ENCODE measurements around the gene CSNK1A1L.

- no peak for TF ChIP-seq POLR2AphosphoS5 (IDR thresholded peaks at IDR 0.05; ENCODE audit: borderline replicate concordance, low read depth, low read length)
- TF ChIP-seq EZH2 (IDR thresholded peaks at IDR 0.05) = no peak
- no peak for TF ChIP-seq FOXP2 (optimal IDR thresholded peaks at IDR 0.05; ENCODE audit: control extremely low read depth, extremely low read length, insufficient read depth)
Measured at GRCh38 chr13:37106642-37107041, 1.2 kb upstream of the CSNK1A1L start.

Measured in SK-N-MC (cell line).